ENCODE data around the gene STRAP.

Gene STRAP
- 68.7 to 109 reads per million in 2 donors for total RNA-seq

GRCh38 chr12:15882118-15882971 lies at the start of gene STRAP:
STRAP (plus strand) TSS chr12:15882387; CDS start chr12:15882708, 321 bp downstream.
- DNase-seq, result peak; percentile 92

- DNase-seq, result no peak
Observed at GRCh38 chr12:15834575-15834974, 47.6 kb upstream of the STRAP start.

GRCh38 chr12:15837141-15837790 lies 44.9 kb upstream of the STRAP start:
- DNase-seq, result no peak

- DNase-seq, result no peak
Observed at GRCh38 chr12:15839041-15839440, 43.1 kb upstream of the STRAP start.

- DNase-seq, result no peak
Observed at GRCh38 chr12:15839682-15840081, 42.5 kb upstream of the STRAP start.

GRCh38 chr12:15842108-15842507 lies 40.1 kb upstream of the STRAP start:
- DNase-seq, result no peak

- DNase-seq, result no peak
Observed at GRCh38 chr12:15846887-15847286, 35.3 kb upstream of the STRAP start.

- DNase-seq, result no peak
Observed at GRCh38 chr12:15848606-15849005, 33.6 kb upstream of the STRAP start.

GRCh38 chr12:15851045-15851620 lies 31.1 kb upstream of the STRAP start:
- DNase-seq, result no peak

- DNase-seq, result no peak
Observed at GRCh38 chr12:15851919-15852318, 30.3 kb upstream of the STRAP start.

- DNase-seq, result no peak
Observed at GRCh38 chr12:15852383-15852782, 29.8 kb upstream of the STRAP start.

- DNase-seq, result no peak
Observed at GRCh38 chr12:15853877-15854276, 28.3 kb upstream of the STRAP start.

- no peak for DNase-seq
Observed at GRCh38 chr12:15854916-15855315, 27.3 kb upstream of the STRAP start.

- DNase-seq, result no peak
Observed at GRCh38 chr12:15855646-15856045, 26.5 kb upstream of the STRAP start.

- peak; percentile 11 for DNase-seq
Observed at GRCh38 chr12:15856097-15856982, 25.8 kb upstream of the STRAP start.

GRCh38 chr12:15858353-15858752 lies 23.8 kb upstream of the STRAP start:
- no peak for DNase-seq

- no peak for DNase-seq
Observed at GRCh38 chr12:15859116-15859515, 23.1 kb upstream of the STRAP start.

GRCh38 chr12:15861404-15861803 lies 20.8 kb upstream of the STRAP start:
- no peak for DNase-seq

GRCh38 chr12:15862840-15863239 lies 19.3 kb upstream of the STRAP start:
- no peak for DNase-seq

- no peak for DNase-seq
Observed at GRCh38 chr12:15863372-15863771, 18.8 kb upstream of the STRAP start.

- no peak for DNase-seq
Observed at GRCh38 chr12:15863984-15864383, 18.2 kb upstream of the STRAP start.

GRCh38 chr12:15868186-15868585 lies 14.0 kb upstream of the STRAP start:
- DNase-seq, result no peak

- no peak for DNase-seq
Observed at GRCh38 chr12:15873556-15873955, 8.6 kb upstream of the STRAP start.

All from T-helper 9 cell (primary cell).